Measurements from ENCODE around the gene MKX.

DNA sequence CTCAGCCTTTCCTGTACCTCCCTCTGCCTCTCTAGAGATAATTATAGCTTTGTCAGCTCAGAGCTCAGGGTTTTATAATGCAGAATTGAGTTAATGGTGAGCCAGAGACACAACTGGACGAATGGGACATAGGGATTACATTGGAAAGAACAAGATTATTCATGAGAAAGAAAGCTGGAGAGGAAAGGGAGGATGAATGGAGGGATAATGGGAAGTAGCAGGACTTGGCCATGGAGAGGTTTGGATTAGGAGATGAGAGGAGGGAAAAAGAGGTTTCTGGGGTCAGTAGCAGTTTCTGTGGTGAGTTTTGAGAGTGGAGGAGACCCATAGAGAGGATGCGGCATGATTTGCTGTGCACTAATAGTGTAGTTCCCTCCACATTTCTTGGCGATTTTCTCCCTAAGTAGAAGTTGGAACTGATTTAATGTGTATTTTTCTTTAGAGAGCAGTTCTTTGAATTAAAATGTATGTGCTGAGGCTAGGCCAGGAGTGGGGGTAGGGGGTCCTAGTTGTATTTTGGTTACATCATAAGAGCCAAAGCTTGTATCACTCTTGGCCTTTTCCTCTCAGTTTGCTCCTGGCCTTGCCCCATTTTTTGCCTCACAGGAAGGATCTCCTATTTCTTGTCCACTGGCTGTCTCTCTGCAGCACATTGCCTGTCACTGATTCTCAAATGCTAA, 107.4 kb downstream of the MKX start:
- TF ChIP-seq, protein P1, sequence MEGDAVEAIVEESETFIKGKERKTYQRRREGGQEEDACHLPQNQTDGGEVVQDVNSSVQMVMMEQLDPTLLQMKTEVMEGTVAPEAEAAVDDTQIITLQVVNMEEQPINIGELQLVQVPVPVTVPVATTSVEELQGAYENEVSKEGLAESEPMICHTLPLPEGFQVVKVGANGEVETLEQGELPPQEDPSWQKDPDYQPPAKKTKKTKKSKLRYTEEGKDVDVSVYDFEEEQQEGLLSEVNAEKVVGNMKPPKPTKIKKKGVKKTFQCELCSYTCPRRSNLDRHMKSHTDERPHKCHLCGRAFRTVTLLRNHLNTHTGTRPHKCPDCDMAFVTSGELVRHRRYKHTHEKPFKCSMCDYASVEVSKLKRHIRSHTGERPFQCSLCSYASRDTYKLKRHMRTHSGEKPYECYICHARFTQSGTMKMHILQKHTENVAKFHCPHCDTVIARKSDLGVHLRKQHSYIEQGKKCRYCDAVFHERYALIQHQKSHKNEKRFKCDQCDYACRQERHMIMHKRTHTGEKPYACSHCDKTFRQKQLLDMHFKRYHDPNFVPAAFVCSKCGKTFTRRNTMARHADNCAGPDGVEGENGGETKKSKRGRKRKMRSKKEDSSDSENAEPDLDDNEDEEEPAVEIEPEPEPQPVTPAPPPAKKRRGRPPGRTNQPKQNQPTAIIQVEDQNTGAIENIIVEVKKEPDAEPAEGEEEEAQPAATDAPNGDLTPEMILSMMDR (conservative IDR thresholded peaks at IDR 0.05; ENCODE audit: low read length) = no peak
- no peak for TF ChIP-seq EZH2phosphoT487 (IDR thresholded peaks at IDR 0.05; ENCODE audit: borderline replicate concordance)
